GM13977 (cell line): ENCODE results near the gene PTPRG.

Source experiments
- DNase-seq: peaks from one replicate; pipeline ENCODE4 v3.0.0; 2012; ENCODE audit warnings: low spot score
- in situ Hi-C: fragments of 300-500 bp; cut with MboI; formaldehyde crosslinking; loops from one replicate; pipeline ENCODE4 v1.12.0; 2022; ENCODE audit warnings: low sequenced_read_pairs, low pct_unique_long_range_greater_than_20kb, mixed read lengths, inconsistent platforms; ENCODE audit not compliant: unreplicated experiment
- TF ChIP-seq, protein P1 (sequence below): IDR thresholded peaks from 2 replicates; pipeline ENCODE4 v1.5.1; 2012; ENCODE audit warnings: mild to moderate bottlenecking, control low read depth; ENCODE audit not compliant: insufficient read depth; ENCODE audit errors: extremely low read depth, missing control alignments

Gene PTPRG

DNA sequence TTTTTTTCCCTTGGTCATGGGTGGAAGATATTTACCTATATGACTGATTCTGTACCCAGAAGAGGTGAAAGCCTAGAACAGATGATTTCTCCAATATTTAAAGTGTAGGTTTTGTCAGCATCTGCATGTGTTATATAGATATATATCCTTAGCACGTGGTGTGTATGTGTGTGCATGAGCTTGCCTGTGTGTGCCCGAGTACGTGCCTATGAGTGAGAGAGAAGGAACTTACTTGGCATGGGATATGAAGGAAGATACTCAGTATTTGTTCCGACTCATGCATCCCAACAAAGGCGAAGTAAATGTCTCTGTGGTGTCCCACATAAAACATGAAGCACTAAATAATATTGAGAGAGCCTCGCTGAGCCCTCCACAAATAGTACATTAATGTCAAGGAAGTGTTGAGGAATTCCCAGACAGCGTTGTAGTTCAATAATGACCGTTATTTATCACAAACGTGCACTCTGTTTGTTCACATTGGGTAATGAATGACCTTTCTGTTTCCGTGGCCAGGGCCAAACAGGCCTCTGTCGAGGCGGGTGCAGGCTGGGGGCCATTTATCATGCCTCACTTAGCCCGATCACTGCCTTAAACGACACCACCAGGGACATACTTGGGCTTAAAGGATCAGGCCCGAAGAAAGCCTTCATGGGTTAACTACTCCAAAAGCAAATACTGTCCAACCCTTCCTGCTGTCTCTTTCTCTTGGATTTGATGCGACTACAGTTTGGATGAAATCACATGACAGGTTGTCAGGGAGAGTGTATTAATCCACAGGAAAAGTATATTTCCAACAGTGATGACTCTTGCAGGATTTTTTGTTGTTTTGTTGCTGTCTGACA lies 267.7 kb downstream of the PTPRG start:
- in situ Hi-C loops = no loop called here
- no peak for DNase-seq
- TF ChIP-seq, protein P1, sequence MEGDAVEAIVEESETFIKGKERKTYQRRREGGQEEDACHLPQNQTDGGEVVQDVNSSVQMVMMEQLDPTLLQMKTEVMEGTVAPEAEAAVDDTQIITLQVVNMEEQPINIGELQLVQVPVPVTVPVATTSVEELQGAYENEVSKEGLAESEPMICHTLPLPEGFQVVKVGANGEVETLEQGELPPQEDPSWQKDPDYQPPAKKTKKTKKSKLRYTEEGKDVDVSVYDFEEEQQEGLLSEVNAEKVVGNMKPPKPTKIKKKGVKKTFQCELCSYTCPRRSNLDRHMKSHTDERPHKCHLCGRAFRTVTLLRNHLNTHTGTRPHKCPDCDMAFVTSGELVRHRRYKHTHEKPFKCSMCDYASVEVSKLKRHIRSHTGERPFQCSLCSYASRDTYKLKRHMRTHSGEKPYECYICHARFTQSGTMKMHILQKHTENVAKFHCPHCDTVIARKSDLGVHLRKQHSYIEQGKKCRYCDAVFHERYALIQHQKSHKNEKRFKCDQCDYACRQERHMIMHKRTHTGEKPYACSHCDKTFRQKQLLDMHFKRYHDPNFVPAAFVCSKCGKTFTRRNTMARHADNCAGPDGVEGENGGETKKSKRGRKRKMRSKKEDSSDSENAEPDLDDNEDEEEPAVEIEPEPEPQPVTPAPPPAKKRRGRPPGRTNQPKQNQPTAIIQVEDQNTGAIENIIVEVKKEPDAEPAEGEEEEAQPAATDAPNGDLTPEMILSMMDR = no peak

DNA sequence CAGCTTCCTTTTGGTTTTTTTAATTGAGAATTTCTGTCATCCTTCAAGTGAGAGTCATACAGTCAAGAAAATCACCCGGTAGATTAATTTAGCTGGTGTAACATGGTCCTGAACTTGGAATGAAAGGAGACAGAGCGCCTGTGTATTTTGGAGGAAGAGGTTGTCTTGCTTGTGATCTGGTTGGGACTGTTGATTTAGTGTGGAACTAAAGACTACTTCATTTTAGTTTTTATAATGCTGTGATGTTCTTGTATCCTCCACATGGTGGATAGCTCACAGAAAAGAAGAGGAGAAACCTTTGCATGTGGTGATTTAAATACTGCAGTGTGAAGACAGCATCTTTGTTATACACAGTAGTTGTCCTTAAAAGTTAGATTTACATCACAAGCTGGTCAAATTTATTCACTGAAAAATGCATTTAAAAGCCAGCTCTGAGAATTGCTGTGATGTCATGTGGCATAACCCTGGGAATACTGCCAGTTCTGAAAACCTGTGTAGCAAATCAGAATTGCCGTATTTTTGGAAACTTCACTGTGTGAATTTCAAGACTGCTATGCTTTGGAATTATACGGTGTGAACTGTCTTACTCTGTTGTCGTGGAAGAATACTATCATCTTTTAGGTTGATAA lies 268.5 kb downstream of the PTPRG start:
- DNase-seq = no peak
- in situ Hi-C loops = no loop called here

DNA sequence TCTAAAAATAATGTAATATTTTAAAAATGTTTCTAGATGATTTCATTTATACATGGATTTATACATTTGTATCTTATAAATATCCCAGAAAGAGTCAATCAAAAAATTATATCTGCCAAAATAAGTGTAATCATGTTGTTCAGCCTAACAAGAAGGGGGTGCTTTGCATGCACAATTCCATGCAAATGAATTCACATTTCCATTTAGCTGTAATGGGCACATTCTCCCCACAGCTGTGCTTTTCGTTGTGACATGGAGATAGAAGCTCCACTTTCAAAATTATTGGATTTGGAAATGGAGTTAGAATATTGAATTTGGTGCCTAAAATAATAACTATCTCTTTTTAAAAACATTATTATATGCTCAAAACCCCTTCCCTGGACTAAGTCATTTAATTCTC lies 270.6 kb downstream of the PTPRG start:
- no peak for DNase-seq
- TF ChIP-seq, protein P1 = no peak
- in situ Hi-C loops = no loop called here

More for the DNA sequence above, 268.5 kb downstream of the PTPRG start:
- TF ChIP-seq, protein P1 = no peak

DNA sequence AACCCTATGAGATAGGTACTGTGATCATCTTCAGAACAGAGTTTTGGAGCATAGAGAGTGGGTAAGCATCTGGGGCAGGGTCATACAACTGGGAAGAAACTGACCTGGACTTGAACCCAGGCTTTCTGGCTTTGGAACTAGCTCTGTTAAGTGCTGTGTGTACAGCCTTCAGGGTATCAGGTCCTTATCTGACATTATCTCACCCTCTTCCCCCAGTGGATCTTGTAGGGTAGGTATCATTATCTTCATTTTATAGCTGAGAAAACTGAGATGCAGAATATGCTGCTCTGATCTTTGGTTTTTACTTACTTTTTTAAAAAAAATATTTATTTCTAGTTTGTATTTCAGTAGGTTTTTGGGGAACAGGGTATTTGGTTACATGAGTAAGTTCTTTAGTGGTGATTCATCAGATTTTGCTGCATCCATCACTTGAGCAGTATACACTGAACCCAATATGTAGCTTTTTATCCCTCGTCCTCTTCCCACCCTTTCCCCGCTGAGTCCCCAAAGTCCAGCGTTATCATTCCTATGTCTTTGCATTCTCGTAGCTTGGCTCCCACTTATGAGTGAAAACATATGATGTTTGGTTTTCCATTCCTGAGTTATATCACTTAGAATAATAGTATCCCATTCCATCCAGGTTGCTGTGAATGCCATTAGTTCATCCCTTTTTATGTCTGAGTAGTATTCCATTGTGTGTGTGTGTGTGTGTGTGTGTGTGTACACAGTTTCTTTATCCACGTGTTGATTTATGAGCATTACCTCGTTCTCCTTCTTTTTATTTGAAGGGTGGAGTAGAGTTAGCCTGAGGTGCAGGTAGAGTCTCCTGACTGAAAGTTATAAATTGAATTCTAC lies 271.2 kb downstream of the PTPRG start:
- TF ChIP-seq, protein P1 = no peak
- in situ Hi-C loops = no loop called here

DNA sequence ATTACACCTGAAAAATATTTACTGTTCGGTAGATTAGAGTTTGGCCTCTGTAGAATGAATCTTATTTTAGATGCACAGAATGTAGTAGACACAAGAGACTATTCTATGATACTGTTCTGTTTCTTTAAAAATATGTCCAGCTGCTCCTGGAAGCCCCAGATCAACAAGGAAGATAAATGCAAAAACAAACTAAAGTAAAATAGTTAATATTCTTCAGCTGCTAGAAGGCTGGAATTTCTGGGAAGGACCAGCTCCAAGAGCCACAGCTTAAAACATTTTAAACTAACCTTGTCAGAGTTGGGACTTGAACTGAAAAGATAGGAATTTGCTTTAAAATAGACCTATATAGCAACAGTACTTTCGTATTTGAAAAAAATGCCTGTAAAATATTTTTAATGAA lies 277.9 kb downstream of the PTPRG start:
- in situ Hi-C loops = no loop called here
- no peak for DNase-seq
- TF ChIP-seq, protein P1 = no peak

More for the DNA sequence above, 271.2 kb downstream of the PTPRG start:
- no peak for DNase-seq

DNA sequence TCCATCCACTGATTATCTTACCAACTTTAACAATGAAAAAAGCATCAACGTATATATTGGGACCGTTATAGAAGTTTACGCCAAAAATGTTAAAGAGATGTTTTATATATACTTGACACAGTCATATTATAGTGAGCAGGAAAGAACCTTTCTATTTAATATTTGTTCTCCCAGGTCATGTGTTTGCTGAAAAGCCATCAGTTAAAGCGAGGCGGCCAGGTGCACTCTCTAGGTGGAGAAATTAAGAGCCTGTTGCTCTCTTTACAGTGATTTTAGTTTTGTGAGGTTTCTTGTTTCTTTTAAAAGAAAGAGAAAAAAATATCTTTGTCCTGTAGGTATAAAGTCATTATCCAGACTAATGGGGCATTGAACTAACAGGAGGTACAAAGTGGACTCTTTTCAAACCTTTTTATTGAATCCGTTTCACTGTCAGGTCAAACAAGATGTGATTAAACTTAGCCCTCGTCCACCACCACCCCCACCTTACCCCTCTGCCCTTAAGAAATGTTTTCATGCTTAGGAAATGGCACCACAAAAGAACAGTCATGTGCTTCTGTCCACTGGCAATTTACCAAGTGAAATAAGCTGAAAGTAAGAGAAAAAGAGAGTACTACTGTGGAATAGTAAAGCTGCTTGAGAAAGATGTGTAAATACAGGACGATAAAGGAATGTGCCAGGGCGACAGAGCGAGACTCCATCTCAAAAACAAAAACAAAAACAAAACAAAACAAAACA lies 279.9 kb downstream of the PTPRG start:
- in situ Hi-C loops = no loop called here
- no peak for DNase-seq
- TF ChIP-seq, protein P1 = no peak
